Stimulated activated naive CD8-positive, alpha-beta T cell treated with anti-CD3 and anti-CD28 coated beads, Interleukin-15, amount 100 ng/mL, for 72 hours (primary cell): ENCODE results near the gene CEP350.

Experiments used
- ATAC-seq: fragments of 150-1000 bp; cut with Tn5 transposase; 2 replicates; pipeline ENCODE4 v1.10.0; 2021; ENCODE audit warnings: mild to moderate bottlenecking, moderate library complexity
- DNase-seq, 2 donors: peaks; one replicate each; pipeline ENCODE4 v3.0.0; 2021 to 2022
- H3K27ac Mint-ChIP-seq, 2 donors: one replicate each; pipeline ENCODE4 v1.8.0; 2022; ENCODE audit warnings: mild to moderate bottlenecking in 2 of 2, mixed read lengths in 2 of 2, moderate library complexity in 2 of 2
- H3K27me3 Mint-ChIP-seq: one replicate; pipeline ENCODE4 v1.8.0; 2022; ENCODE audit warnings: mixed read lengths
- H3K4me1 Mint-ChIP-seq: one replicate; pipeline ENCODE4 v1.8.0; 2022; ENCODE audit warnings: mild to moderate bottlenecking, mixed read lengths
- H3K4me3 Mint-ChIP-seq, 2 donors: one replicate each; pipeline ENCODE4 v1.8.0; 2022; ENCODE audit warnings: mild to moderate bottlenecking in 2 of 2, mixed read lengths in 2 of 2, moderate library complexity in 1 of 2
- H3K9me3 Mint-ChIP-seq, 2 donors: one replicate each; pipeline ENCODE4 v1.8.0; 2022; ENCODE audit warnings: mixed read lengths in 2 of 2

The CEP350 gene

GRCh38 chr1:179954493-179955286 lies at the start of gene CEP350:
Gene CEP350, plus strand, starts transcription at chr1:179954810. Its CDS starts 31,372 bp downstream, at chr1:179986182.
- H3K27me3 Mint-ChIP-seq, result no peaks in the 10 kb centered on the region
- peaks cover 42% of the 10 kb centered on the region for H3K4me1 Mint-ChIP-seq
- no peaks in the 10 kb centered on the region for H3K9me3 Mint-ChIP-seq
- DNase-seq (peak; percentile 97 to 99), ATAC-seq (peak; percentile 95)
- peak within 1 kb of the TSS; percentile 85 to 92 for H3K4me3 Mint-ChIP-seq
- peak within 1 kb of the TSS; percentile 95 to 97 for H3K27ac Mint-ChIP-seq

GRCh38 chr1:179910934-179911333 lies 43.7 kb upstream of the CEP350 start:
- Mint-ChIP-seq H3K27ac (no peak overlapping the region), H3K27me3 (no peaks in the 10 kb centered on the region)

DNA sequence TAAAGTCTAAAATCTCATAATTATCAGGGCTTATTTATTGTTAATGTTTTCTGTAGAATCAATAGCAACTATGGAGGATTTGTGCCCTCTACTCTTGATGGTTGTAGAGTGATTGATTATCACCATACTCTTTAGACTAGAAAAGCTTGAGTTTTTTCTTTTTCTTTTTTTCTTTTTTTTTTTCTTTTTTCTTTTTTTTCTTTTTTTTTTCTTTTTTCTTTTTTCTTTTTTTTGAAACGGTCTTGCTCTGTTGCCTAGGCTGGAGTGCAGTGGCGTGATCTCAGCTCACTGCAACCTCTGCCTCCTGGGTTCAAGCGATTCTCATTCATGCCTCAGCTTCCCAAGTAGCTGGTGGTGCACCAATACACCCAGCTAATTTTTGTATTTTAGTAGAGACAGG lies 42.8 kb upstream of the CEP350 start:
- H3K27ac Mint-ChIP-seq, result no peak overlapping the region
- no peak for DNase-seq
- no peak overlapping the region for H3K4me3 Mint-ChIP-seq
- H3K27me3 Mint-ChIP-seq, result no peaks in the 10 kb centered on the region
- no peaks in the 10 kb centered on the region for H3K9me3 Mint-ChIP-seq
- H3K4me1 Mint-ChIP-seq, result peaks cover 6% of the 10 kb centered on the region
- no peak for ATAC-seq

More at GRCh38 chr1:179910934-179911333, 43.7 kb upstream of the CEP350 start:
- no peaks in the 10 kb centered on the region for H3K9me3 Mint-ChIP-seq
- H3K4me3 Mint-ChIP-seq, result no peak overlapping the region
- DNase-seq (no peak), ATAC-seq (no peak)
- peaks cover 6% of the 10 kb centered on the region for H3K4me1 Mint-ChIP-seq

GRCh38 chr1:179917601-179918429 lies 36.8 kb upstream of the CEP350 start:
- peak overlapping the region; percentile 52 to 71 for H3K27ac Mint-ChIP-seq
- peaks cover 15% of the 10 kb centered on the region for H3K4me1 Mint-ChIP-seq
- H3K4me3 Mint-ChIP-seq, result no peak overlapping the region
- ATAC-seq (peak; percentile 62), DNase-seq (no peak)
- no peaks in the 10 kb centered on the region for H3K9me3 Mint-ChIP-seq
- H3K27me3 Mint-ChIP-seq, result no peaks in the 10 kb centered on the region

GRCh38 chr1:179921472-179921871 lies 33.1 kb upstream of the CEP350 start:
- H3K27ac Mint-ChIP-seq, result no peak overlapping the region
- peaks cover 15% of the 10 kb centered on the region for H3K4me1 Mint-ChIP-seq
- no peak for ATAC-seq
- H3K27me3 Mint-ChIP-seq, result no peaks in the 10 kb centered on the region
- H3K9me3 Mint-ChIP-seq, result no peaks in the 10 kb centered on the region
- DNase-seq, result no peak
- no peak overlapping the region for H3K4me3 Mint-ChIP-seq

GRCh38 chr1:179921981-179922872 lies 32.4 kb upstream of the CEP350 start:
- no peaks in the 10 kb centered on the region for H3K9me3 Mint-ChIP-seq
- ATAC-seq (no peak), DNase-seq (no peak)
- H3K27ac Mint-ChIP-seq, result no peak overlapping the region
- H3K27me3 Mint-ChIP-seq, result no peaks in the 10 kb centered on the region
- no peak overlapping the region for H3K4me3 Mint-ChIP-seq
- peaks cover 14% of the 10 kb centered on the region for H3K4me1 Mint-ChIP-seq

- peaks cover 6% of the 10 kb centered on the region for H3K4me1 Mint-ChIP-seq
- H3K27ac Mint-ChIP-seq, result no peak overlapping the region
- H3K4me3 Mint-ChIP-seq, result no peak overlapping the region
- no peak for DNase-seq
- no peaks in the 10 kb centered on the region for H3K27me3 Mint-ChIP-seq
- no peak for ATAC-seq
- H3K9me3 Mint-ChIP-seq, result no peaks in the 10 kb centered on the region
Observed at GRCh38 chr1:179923029-179923428, 31.6 kb upstream of the CEP350 start.

DNA sequence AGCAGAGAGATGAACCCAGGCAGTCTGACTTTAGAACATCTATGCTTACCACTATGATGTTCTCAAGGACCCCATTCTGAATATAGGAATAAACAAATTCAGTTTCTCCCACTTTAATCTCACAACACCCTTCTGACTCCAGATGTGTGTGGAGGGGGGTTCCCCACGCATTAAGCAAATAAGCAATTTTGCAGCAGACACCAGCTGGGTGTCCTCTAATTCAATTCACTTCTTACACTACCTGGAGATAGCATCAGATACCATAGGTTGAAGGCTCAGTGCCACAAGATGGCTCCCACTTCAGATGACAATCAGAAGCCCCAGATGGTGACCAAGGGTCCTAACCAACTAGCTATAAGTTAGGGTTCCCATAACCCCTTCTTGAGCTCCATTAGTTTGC lies 30.3 kb upstream of the CEP350 start:
- Mint-ChIP-seq H3K27me3 (no peaks in the 10 kb centered on the region), H3K27ac (no peak overlapping the region), H3K9me3 (no peaks in the 10 kb centered on the region), H3K4me3 (no peak overlapping the region), H3K4me1 (no peaks in the 10 kb centered on the region)
- DNase-seq (no peak), ATAC-seq (no peak)

DNA sequence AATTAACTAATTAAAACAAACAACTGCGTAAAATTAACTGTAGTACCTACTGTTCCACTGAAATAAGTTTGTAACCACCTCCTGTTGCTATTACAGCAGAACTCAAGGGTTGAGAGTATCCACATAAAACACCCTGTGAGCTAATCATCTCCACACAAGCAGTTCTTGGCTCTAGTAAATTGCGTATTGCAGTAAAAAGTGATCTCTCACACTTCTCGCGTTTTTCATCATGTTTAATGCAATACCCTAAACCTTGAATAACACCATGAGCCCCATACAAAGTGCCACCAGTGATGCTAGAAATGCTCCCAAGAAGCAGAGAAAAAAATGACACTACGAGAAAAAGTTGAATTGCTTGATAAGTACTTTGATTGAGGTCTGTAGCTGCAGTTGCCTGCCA lies 29.3 kb upstream of the CEP350 start:
- H3K4me3 Mint-ChIP-seq, result no peak overlapping the region
- H3K27me3 Mint-ChIP-seq, result no peaks in the 10 kb centered on the region
- no peaks in the 10 kb centered on the region for H3K4me1 Mint-ChIP-seq
- no peak for DNase-seq
- H3K27ac Mint-ChIP-seq, result no peak overlapping the region
- H3K9me3 Mint-ChIP-seq, result no peaks in the 10 kb centered on the region
- ATAC-seq, result no peak

DNA sequence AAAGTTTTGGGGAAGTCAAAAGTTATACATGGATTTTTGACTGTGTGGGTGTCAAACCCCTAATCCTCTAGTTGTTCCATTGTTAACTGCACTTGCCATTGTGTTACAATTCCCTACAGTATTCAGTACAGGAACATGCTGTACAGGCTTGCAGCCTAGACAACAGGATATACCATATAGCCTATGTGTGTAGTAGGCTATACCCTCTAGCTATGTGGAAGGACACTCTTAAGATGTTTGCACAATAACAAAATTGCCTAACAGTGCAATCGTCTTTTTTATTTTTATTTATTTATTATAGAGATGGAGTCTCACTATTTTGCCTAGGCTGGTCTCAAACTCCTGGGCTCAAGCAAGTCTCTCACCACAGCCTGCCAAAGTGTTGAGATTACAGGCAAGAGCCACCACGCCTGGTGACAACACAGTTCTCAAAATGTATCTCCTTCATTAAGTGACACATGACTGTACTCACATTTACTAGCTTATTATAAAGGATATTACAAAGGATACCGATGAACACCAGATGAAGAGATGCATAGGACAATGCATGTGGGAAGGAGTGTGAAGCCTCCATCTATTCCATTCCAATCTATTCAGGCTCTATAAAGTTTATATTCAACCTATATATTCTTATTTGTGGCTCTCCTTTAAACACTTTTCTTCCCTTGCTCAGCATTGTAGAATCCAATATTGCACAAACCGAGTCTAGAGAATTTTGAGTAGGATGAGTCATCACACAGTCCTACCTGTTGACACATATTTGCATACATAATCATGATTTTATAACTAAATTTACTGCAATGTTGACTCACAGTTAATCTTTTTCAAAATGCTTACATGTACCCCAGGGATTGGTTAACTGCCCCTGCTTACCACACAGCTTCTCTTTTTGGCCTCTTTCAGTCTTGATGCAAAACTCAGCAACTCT lies 28.4 kb upstream of the CEP350 start:
- no peak for ATAC-seq
- DNase-seq, result no peak

GRCh38 chr1:179926850-179927205 lies 27.8 kb upstream of the CEP350 start:
- no peaks in the 10 kb centered on the region for H3K27me3 Mint-ChIP-seq
- H3K9me3 Mint-ChIP-seq, result no peaks in the 10 kb centered on the region
- DNase-seq (no peak), ATAC-seq (no peak)
- H3K4me3 Mint-ChIP-seq, result no peak overlapping the region
- H3K27ac Mint-ChIP-seq, result no peak overlapping the region
- H3K4me1 Mint-ChIP-seq, result no peaks in the 10 kb centered on the region

More for the DNA sequence above, 28.4 kb upstream of the CEP350 start:
- H3K4me1 Mint-ChIP-seq, result no peaks in the 10 kb centered on the region
- H3K27ac Mint-ChIP-seq, result no peak overlapping the region
- H3K27me3 Mint-ChIP-seq, result no peaks in the 10 kb centered on the region
- no peaks in the 10 kb centered on the region for H3K9me3 Mint-ChIP-seq
- no peak overlapping the region for H3K4me3 Mint-ChIP-seq

DNA sequence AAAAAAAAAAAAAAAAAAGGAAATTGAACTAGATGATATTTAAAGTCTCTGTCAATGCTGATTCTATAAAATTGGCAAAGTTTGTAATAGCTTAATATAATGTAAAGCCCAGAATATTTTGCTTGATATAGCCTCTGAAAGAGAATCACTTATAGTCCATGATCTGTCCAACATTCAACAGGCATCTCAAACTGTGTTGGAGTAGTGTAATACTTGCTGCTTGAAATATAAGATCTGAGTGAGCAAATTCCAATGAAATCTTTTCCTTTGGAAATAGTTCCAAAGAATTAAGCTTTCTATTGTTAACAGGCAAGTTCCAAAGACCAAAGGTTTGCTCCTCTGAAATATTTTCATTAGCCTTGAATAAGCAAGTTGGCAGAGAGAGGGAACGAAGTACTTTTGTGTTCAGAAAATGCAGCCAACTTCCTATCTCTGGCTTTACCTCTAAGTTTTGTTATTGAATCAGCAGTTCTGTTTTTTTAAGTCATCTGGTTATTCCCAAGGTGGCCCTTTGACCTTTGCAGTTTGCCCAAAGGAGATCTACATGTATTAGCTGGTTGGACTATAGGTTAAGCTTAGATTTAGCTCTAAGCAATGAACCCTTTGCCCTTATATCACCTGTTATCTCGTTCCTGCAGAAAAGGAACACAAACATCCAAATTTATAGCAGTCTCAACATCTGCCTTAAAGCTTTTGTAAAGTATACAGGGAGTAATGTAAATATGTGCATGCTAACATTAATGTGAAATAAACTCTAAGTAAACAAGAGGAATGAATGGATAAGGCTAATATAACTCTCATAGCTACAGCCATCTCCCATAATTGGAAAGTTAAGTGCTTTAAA lies 24.4 kb upstream of the CEP350 start:
- DNase-seq (no peak), ATAC-seq (no peak)
- Mint-ChIP-seq H3K27ac (no peak overlapping the region), H3K4me3 (no peak overlapping the region), H3K4me1 (no peaks in the 10 kb centered on the region), H3K9me3 (no peaks in the 10 kb centered on the region), H3K27me3 (no peaks in the 10 kb centered on the region)

DNA sequence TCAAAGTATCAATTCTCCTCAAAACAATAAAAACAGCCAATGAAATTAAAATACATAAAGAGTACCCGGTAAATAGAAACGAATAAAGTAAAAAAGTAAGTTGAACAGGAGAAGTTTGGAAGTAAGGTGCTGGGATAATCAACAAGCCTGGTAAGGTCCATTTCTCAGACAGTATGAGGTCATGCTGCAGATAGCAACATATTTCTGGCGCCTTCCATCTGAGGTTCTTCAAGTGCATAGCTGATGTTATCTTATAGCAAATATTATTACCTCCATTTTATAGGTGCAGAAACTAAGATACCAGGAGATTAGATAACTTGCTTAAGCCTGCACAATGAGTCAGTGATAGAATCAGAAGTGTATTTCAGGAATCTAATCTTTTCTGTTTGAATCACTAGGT lies 23.7 kb upstream of the CEP350 start:
- Mint-ChIP-seq H3K9me3 (no peaks in the 10 kb centered on the region), H3K4me1 (no peaks in the 10 kb centered on the region), H3K27ac (no peak overlapping the region), H3K27me3 (no peaks in the 10 kb centered on the region), H3K4me3 (no peak overlapping the region)
- ATAC-seq, result no peak
- DNase-seq, result no peak

GRCh38 chr1:179933219-179933618 lies 21.4 kb upstream of the CEP350 start:
- no peak for ATAC-seq
- no peak overlapping the region for H3K4me3 Mint-ChIP-seq
- H3K27me3 Mint-ChIP-seq, result no peaks in the 10 kb centered on the region

More at GRCh38 chr1:179933219-179933618, 21.4 kb upstream of the CEP350 start:
- DNase-seq, result no peak
- H3K27ac Mint-ChIP-seq, result no peak overlapping the region
- no peaks in the 10 kb centered on the region for H3K4me1 Mint-ChIP-seq
- H3K9me3 Mint-ChIP-seq, result no peaks in the 10 kb centered on the region
